HEK293 (cell line): ENCODE data around the gene GDPD3.

Experiments
- GLI2 ChIP-seq: fragments of 450-650 bp; formaldehyde crosslinking; IDR thresholded peaks from 2 replicates; pipeline ENCODE4; 2017; ENCODE audit warnings: missing biosample characterization, missing genetic modification characterization, low read depth, borderline replicate concordance
- HOXC10 ChIP-seq: sonication (generic); formaldehyde crosslinking; IDR thresholded peaks from 2 replicates; pipeline ENCODE4 v1.8.1; 2023; ENCODE audit warnings: mild to moderate bottlenecking, missing genetic modification reagents
- IKZF3 ChIP-seq: fragments of 450-650 bp; IDR thresholded peaks from 2 replicates; pipeline ENCODE4 v1.5.0; 2018; ENCODE audit warnings: missing biosample characterization, mild to moderate bottlenecking, missing genetic modification characterization, moderate library complexity
- REPIN1 ChIP-seq: fragments of 450-650 bp; formaldehyde crosslinking; IDR thresholded peaks from 2 replicates; pipeline ENCODE4 v1.5.1; 2017; ENCODE audit warnings: missing biosample characterization, missing genetic modification characterization, low read depth
- SCRT1 ChIP-seq: fragments of 450-650 bp; formaldehyde crosslinking; IDR thresholded peaks from 2 replicates; pipeline ENCODE4 v1.5.1; 2016; ENCODE audit warnings: missing biosample characterization, missing genetic modification characterization, borderline replicate concordance
- SCRT2 ChIP-seq: fragments of 450-650 bp; formaldehyde crosslinking; IDR thresholded peaks from 2 replicates; pipeline ENCODE4 v1.5.1; 2016; ENCODE audit warnings: missing biosample characterization, missing genetic modification characterization
- ZBTB1 ChIP-seq: fragments of 450-650 bp; formaldehyde crosslinking; IDR thresholded peaks from 2 replicates; pipeline ENCODE4 v1.5.1; 2016; ENCODE audit warnings: missing biosample characterization, missing genetic modification characterization
- ZBTB8A ChIP-seq: fragments of 450-650 bp; formaldehyde crosslinking; IDR thresholded peaks from 2 replicates; pipeline ENCODE4 v1.5.1; 2016; ENCODE audit warnings: missing biosample characterization, missing genetic modification characterization
- ZFP69B ChIP-seq: fragments of 450-650 bp; formaldehyde crosslinking; IDR thresholded peaks from 2 replicates; pipeline ENCODE4 v1.5.1; 2016; ENCODE audit warnings: missing biosample characterization, missing genetic modification characterization
- ZIC2 ChIP-seq: fragments of 450-650 bp; formaldehyde crosslinking; IDR thresholded peaks from 2 replicates; pipeline ENCODE4 v1.5.1; 2016; ENCODE audit warnings: missing biosample characterization, missing genetic modification characterization
- ZNF10 ChIP-seq: fragments of 450-650 bp; formaldehyde crosslinking; IDR thresholded peaks from 2 replicates; pipeline ENCODE4 v1.5.1; 2017; ENCODE audit warnings: missing biosample characterization, missing genetic modification characterization
- ZNF133 ChIP-seq: fragments of 450-650 bp; formaldehyde crosslinking; IDR thresholded peaks from 2 replicates; pipeline ENCODE4 v1.5.1; 2016; ENCODE audit warnings: missing biosample characterization, missing genetic modification characterization
- ZNF19 ChIP-seq: fragments of 450-650 bp; formaldehyde crosslinking; IDR thresholded peaks from 2 replicates; pipeline ENCODE4; 2016; ENCODE audit warnings: missing biosample characterization, missing genetic modification characterization, low read depth
- ZNF202 ChIP-seq: fragments of 450-650 bp; formaldehyde crosslinking; IDR thresholded peaks from 2 replicates; pipeline ENCODE4 v1.5.1; 2016; ENCODE audit warnings: missing biosample characterization, missing genetic modification characterization, borderline replicate concordance
- ZNF248 ChIP-seq: fragments of 450-650 bp; formaldehyde crosslinking; IDR thresholded peaks from 2 replicates; pipeline ENCODE4 v1.5.1; 2017; ENCODE audit warnings: missing biosample characterization, missing genetic modification characterization
- ZNF324 ChIP-seq: fragments of 450-650 bp; formaldehyde crosslinking; IDR thresholded peaks from 2 replicates; pipeline ENCODE4 v1.5.1; 2016; ENCODE audit warnings: missing biosample characterization, missing genetic modification characterization
- ZNF394 ChIP-seq: fragments of 450-650 bp; formaldehyde crosslinking; IDR thresholded peaks from 2 replicates; pipeline ENCODE4 v1.5.1; 2016; ENCODE audit warnings: missing biosample characterization, missing genetic modification characterization, mild to moderate bottlenecking, moderate library complexity, borderline replicate concordance
- ZNF426 ChIP-seq: fragments of 450-650 bp; formaldehyde crosslinking; IDR thresholded peaks from 2 replicates; pipeline ENCODE4 v1.5.1; 2017; ENCODE audit warnings: missing biosample characterization, missing genetic modification characterization, mild to moderate bottlenecking, inconsistent platforms, moderate library complexity
- ZNF473 ChIP-seq: fragments of 450-650 bp; formaldehyde crosslinking; IDR thresholded peaks from 2 replicates; pipeline ENCODE4 v1.5.1; 2017; ENCODE audit warnings: missing biosample characterization, missing genetic modification characterization
- ZNF600 ChIP-seq: fragments of 450-650 bp; formaldehyde crosslinking; IDR thresholded peaks from 2 replicates; pipeline ENCODE4 v1.5.1; 2016; ENCODE audit warnings: missing biosample characterization, missing genetic modification characterization
- ZNF621 ChIP-seq: fragments of 450-650 bp; formaldehyde crosslinking; IDR thresholded peaks from 2 replicates; pipeline ENCODE4 v1.5.1; 2017; ENCODE audit warnings: missing biosample characterization, missing genetic modification characterization
- ZNF623 ChIP-seq: fragments of 450-650 bp; formaldehyde crosslinking; IDR thresholded peaks from 2 replicates; pipeline ENCODE4 v1.5.1; 2016; ENCODE audit warnings: missing biosample characterization, missing genetic modification characterization
- ZNF677 ChIP-seq: fragments of 450-650 bp; IDR thresholded peaks from 2 replicates; pipeline ENCODE4 v1.5.0; 2018; ENCODE audit warnings: missing biosample characterization, mild to moderate bottlenecking, missing genetic modification characterization, moderate library complexity
- ZNF785 ChIP-seq: fragments of 450-650 bp; formaldehyde crosslinking; IDR thresholded peaks from 2 replicates; pipeline ENCODE4 v1.5.1; 2016; ENCODE audit warnings: missing biosample characterization, missing genetic modification characterization
- ZNF830 ChIP-seq: fragments of 450-650 bp; IDR thresholded peaks from 2 replicates; pipeline ENCODE4 v1.5.0; 2018; ENCODE audit warnings: missing biosample characterization, missing genetic modification characterization, low read depth, mild to moderate bottlenecking, moderate library complexity
- ZNF837 ChIP-seq: fragments of 450-650 bp; formaldehyde crosslinking; IDR thresholded peaks from 2 replicates; pipeline ENCODE4 v1.5.1; 2016; ENCODE audit warnings: missing biosample characterization, missing genetic modification characterization
- TF ChIP-seq, protein P1 (sequence below): fragments of 450-650 bp; formaldehyde crosslinking; IDR thresholded peaks from 2 replicates; pipeline ENCODE4 v1.5.1; 2016; ENCODE audit warnings: missing biosample characterization, missing genetic modification characterization
- TF ChIP-seq, protein P2 (sequence below): fragments of 450-650 bp; formaldehyde crosslinking; IDR thresholded peaks from 2 replicates; pipeline ENCODE4 v1.5.1; 2016; ENCODE audit warnings: missing biosample characterization, missing genetic modification characterization

GDPD3 gene

DNA sequence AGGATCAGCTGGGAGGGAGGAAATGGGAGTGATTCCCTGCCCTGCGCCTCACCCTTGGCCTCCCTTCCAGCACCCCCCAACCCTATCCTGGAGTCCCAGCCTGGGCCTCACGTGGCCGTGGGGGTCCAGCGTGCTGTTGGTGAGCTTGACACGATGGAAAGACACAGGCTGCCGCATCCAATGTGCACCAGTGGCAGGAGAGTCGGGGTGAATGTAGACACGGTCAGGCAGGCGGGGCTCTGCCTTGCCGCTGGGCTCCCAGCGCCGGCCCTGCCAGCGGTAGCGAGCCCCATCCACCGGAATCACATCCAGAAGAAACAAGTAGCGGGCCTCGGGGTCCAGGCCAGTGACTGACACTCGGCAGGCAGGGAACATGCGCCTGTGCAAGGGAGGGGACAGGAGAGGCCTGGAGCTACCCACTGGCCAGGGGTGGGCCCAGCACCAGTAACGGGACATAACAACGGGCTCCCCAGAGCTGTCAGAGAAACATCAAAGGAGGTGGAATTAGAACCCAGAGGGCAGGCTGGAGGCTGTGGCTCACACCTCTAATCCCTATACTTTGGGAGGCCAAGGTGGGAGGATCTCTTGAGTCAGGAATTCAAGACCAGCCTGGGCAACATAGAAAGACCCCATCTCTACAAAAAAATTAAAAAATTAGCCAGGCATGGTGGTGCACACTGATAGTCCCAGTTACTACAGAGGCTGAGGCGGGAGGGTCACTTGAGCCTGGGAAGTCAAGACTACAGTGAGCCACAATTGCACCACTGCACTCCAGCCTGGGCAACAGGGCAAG is 24.3 kb downstream of the GDPD3 start (continued):
- TF ChIP-seq, protein P1, sequence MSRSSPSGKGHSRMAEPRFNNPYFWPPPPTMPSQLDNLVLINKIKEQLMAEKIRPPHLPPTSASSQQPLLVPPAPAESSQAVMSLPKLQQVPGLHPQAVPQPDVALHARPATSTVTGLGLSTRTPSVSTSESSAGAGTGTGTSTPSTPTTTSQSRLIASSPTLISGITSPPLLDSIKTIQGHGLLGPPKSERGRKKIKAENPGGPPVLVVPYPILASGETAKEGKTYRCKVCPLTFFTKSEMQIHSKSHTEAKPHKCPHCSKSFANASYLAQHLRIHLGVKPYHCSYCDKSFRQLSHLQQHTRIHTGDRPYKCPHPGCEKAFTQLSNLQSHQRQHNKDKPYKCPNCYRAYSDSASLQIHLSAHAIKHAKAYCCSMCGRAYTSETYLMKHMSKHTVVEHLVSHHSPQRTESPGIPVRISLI: no peak
- TF ChIP-seq HOXC10 (no peak), ZNF830 (tag by site-specific recombination) (no peak), ZNF837 (no peak), ZNF19 (tag by site-specific recombination) (no peak), ZNF394 (tag by site-specific recombination) (no peak), REPIN1 (tag by site-specific recombination) (no peak), ZNF600 (tag by site-specific recombination) (peak; percentile 59), ZBTB8A (tag by site-specific recombination) (no peak), ZFP69B (tag by site-specific recombination) (0 out of 2 replicates have a peak, but pooled peaks have one; percentile 53), ZNF202 (no peak), ZNF10 (tag by site-specific recombination) (no peak), ZNF677 (tag by site-specific recombination) (no peak), ZNF473 (tag by site-specific recombination) (no peak), ZNF248 (tag by site-specific recombination) (no peak), ZNF324 (tag by site-specific recombination) (no peak), ZNF426 (tag by site-specific recombination) (no peak), GLI2 (tag by site-specific recombination) (no peak), SCRT1 (tag by site-specific recombination) (no peak), ZNF785 (tag by site-specific recombination) (no peak), ZNF133 (tag by site-specific recombination) (no peak), ZNF623 (tag by site-specific recombination) (no peak), ZBTB1 (tag by site-specific recombination) (no peak), ZIC2 (no peak), SCRT2 (tag by site-specific recombination) (no peak), IKZF3 (tag by site-specific recombination) (no peak), ZNF621 (tag by site-specific recombination) (no peak)
- TF ChIP-seq, protein P2, sequence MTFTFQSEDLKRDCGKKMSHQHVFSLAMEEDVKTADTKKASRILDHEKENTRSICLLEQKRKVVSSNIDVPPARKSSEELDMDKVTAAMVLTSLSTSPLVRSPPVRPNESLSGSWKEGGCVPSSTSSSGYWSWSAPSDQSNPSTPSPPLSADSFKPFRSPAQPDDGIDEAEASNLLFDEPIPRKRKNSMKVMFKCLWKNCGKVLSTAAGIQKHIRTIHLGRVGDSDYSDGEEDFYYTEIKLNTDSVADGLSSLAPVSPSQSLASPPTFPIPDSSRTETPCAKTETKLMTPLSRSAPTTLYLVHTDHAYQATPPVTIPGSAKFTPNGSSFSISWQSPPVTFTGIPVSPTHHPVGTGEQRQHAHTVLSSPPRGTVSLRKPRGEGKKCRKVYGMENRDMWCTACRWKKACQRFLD (tag by site-specific recombination): no peak
